Urothelium cell line (cell line): ENCODE measurements around the gene CDYL2.
"Not testable (repeated sequence)": the region's sequence is repeated elsewhere in the genome, so short reads cannot be mapped to it uniquely, and the experiment has no call there.

Source experiments
- DNase-seq: peaks from one replicate; pipeline ENCODE4 v3.0.0; 2011; ENCODE audit warnings: low spot score, mixed read lengths
- FAIRE-seq: peaks from 2 replicates; lab custom pipeline; 2011; peaks lifted over from hg19 to GRCh38; lab: Jason Lieb, UNC

The CDYL2 gene, protein sequence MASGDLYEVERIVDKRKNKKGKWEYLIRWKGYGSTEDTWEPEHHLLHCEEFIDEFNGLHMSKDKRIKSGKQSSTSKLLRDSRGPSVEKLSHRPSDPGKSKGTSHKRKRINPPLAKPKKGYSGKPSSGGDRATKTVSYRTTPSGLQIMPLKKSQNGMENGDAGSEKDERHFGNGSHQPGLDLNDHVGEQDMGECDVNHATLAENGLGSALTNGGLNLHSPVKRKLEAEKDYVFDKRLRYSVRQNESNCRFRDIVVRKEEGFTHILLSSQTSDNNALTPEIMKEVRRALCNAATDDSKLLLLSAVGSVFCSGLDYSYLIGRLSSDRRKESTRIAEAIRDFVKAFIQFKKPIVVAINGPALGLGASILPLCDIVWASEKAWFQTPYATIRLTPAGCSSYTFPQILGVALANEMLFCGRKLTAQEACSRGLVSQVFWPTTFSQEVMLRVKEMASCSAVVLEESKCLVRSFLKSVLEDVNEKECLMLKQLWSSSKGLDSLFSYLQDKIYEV

DNA sequence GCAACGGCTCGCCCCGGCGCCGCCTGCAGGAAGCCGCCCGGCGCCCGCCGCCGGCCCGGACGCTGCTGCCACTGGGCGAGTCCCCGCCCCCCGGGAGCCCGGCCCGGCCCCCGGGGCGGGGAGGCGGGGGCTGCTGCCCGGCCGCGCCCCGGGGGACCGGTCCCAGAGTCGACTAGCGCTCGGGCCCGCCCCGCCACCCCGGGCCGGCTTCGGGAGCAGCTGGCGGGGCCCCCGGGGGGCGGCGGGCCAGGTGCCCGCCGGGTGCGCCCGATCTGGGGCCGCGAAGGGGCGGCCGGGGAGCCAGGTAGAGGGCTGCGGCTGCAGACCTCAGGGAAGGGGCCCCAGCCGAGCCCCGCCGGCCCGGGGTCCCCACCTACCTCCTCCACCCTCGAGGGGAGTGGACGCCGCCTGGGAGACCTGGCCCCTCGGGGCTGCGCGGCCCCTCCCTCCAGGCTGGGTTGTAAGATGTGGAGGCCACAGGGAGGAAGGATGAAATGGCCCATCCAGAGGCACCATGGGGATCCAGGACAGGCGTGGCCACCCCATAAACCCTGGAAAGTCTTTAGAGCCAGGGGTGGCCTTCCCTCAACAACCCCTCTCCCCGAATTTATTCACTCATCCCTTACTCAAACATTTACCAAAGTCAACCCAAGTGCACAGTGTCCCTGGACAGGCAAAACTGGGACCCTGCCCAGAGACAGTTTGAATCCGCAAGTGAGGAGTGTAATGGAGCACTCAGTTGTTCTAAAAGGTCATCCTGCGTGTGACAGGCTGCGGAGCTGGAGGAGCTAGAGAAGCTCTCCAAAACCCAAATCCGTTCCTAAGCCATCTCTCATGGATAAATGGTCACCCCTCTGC, at the start of gene CDYL2:
Gene CDYL2, minus strand, starts transcription at position 73 of the 858 bp plus-strand sequence. CDS start 425 bp downstream, outside the sequence.
- DNase-seq (peak; percentile 88), FAIRE-seq (no peak)

DNA sequence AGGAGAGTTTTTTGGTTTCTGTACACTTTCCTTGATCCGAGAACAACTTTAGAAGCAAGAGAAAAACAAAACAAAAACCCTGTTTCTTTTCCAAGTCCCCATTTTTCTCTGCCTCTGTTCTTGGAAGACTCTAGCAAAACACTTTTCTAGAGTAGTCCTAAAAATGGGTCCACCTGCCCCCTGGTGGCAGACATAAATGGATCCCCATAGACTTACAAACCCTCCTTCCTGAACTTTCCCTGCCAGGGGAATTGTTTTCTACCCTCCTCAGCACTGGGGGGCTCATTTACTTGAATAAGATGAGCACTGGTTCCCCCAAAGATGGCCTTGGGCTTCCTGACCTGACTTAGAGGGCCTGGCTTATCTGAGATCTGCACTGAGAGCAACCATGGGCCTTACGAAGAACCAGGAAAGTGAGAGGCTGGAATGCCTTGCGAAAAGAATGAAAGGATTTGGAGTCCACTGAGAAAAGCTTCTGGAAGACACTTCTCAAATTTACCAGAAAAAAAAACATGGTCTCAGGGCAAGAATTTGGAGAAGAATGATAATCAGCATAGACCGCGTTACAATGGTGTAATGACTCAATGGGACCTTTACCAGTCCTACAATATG, 48.0 kb upstream of the CDYL2 start:
- no peak for FAIRE-seq

DNA sequence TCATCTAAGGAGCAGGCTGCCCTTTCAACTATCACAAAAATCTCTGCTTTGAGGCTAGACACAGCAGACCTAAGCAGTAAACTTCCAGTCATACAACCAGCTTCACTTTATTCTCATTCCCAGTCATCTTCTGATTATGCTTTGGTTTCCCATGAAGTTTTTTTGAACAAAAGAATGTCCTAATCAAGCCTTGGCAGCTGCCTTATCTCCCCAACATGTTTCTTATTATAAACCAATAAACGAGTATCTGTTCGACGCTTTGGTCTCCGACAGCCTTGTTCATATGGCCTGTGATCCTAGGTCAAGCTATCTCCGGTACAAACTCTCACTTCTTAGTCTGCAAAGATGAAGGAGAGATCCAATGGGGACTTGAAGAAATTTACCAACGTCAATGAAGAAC, 47.4 kb upstream of the CDYL2 start:
- FAIRE-seq (no peak), DNase-seq (no peak)

More for the DNA sequence above, 48.0 kb upstream of the CDYL2 start:
- peak; percentile 16 for DNase-seq

DNA sequence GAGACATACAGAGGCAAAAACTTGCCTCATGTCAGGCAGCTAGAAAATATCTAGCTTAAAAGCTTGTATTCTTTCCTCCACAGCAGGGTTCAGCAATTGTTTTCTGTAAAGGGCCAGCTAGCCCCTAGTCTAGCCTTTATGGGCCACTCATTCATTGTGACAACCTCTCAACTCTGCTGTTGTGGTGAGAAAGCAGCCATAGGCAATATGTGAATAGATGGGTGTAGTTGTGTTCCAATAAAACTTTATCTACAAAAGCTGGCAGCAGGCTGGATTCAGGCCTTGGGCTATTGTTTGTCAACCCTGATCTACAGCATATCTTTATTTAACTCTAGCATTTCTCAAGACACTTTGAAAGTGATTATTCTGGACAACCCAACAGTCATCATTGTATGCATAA, 46.4 kb upstream of the CDYL2 start:
- FAIRE-seq, result no peak
- no peak for DNase-seq

DNA sequence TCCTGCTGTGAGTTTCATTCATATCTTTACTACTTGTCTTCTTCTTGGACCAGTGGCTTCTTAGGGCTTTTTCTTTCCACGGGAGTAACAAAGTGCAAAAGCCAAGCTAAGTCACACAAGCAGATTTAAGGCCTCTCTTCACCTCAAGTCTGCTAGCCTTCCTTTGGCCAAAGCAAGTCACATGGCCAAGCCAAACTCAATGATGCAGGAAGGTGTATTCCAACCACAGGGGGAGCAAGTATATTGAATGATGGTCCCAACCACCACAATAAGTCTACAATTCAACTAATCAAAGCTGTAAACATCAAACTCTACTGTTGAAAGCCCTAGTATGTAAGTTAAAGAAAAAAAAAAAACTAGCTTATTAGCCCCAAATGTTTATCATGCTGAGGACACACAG, 44.5 kb upstream of the CDYL2 start:
- no peak for FAIRE-seq

DNA sequence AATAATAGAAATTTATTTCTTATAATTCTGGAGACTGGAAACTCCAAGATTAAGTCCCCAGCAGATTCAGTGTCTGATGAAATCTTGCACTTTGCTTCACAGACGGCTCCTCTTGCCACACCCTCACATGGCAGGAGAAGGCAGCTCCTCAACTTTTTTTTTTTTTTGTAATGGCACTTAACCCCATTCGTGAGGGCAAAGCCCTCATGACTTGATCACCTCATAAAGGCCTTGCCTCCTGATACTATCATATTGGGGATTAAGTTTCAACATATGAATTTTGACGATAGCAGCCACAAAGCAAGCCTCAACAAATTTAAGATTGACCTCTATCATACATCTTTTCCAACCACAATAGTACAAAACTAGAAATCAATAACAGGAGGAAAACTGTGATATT, 42.3 kb upstream of the CDYL2 start:
- no peak for FAIRE-seq
- no peak for DNase-seq

More for the DNA sequence above, 44.5 kb upstream of the CDYL2 start:
- no peak for DNase-seq

DNA sequence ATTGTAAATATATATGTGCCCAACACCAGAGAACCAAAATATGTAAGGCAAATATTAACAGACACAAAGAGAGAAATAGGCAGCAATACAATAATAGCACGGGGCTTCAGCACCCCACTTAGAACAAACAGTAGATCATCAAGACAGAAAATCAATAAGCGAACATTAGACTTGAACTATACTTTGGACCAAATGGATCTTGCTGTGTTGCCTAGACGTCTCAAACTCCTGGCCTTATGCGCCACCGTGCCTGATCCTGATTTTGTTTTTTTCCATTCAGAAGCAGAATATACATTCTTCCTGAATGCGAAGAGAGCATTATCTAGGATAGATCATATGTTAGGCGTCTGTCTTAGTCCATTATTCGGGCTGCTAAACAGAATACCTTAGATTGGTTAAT, 41.9 kb upstream of the CDYL2 start:
- FAIRE-seq, result no peak
- DNase-seq, result no peak

DNA sequence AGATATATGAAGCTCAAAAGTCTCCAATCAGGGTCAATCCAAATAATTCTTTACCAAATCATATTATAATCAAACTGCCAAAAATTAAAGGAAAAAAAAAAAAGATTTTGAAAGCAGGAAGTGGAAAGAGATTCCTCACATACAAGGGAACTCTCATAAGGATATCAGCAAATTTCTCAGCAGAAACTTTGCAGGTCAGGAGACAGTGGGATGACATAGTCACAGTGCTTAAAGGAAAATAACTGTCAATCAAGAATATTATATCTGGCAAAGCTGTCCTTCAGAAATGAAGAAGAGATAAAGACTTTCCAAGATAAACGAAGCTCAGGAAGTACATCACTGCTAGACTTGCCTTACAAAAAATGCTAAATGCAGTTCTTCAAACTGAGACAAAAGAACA, 40.0 kb upstream of the CDYL2 start:
- no peak for FAIRE-seq
- no peak for DNase-seq

DNA sequence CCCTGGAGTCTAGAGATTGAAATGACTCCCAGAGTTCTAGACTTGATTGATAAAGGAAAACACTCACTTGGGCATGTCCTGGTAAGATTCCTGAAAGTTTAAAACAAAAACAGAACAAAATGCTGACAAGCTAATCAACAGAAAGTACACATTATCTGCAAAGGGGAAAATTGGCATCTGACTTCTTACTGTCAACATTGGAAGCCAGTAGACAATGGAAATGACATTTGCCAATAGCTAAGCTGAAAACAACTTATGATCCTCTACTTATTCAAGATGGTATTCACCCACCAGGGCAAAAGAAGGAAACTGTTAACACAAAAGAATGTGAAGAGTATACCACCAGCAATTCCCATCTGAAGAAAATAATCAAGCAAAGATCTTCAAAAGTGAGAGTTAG, 36.8 kb upstream of the CDYL2 start:
- DNase-seq (no peak), FAIRE-seq (no peak)

DNA sequence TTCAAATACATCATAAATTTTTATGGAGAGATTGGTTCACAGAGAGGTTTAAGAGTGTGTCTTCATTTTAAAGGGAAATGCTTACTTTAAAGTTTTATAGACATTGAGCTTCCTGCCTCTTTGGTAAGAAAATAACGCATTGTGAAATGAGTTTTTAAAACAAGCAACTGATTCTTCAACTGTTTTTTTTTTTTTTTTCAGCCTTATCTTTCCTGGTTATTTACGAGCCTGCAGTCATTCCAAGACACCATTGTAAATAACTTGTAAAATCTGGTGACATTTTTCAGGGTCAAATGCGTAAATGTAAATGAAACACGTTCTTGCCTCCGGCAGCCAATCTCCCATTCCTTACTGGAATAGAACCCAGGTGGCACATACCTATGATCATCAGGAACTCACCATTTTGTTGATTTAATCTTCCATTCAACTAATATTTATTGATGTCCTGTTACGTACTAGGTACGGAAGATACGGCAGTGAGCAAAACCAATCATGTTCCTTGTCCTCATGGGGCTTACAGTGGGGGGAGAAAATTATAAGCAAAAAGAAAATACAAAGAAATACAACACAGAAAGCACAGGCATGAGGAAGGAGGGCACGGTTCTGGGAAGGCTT, 33.2 kb upstream of the CDYL2 start:
- no peak for DNase-seq
- no peak for FAIRE-seq

DNA sequence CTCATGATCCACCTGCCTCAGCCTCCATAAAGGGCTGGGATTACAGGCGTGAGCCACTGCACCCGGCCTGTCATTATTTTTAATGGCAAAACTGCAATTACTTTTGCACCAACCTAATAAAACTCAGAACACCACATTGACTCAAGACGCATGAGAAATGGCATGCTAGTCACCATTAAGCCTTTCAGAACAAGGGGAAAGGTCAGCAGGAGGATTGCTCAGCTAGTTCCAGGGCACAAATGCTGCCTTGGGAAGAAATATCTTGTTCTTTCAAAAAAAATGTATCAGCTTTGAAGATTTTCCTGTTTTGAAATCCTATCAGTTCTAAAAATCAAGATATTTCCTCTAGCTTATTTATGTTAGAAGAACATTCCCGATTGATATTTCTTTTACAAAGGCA, 32.4 kb upstream of the CDYL2 start:
- no peak for FAIRE-seq
- no peak for DNase-seq

DNA sequence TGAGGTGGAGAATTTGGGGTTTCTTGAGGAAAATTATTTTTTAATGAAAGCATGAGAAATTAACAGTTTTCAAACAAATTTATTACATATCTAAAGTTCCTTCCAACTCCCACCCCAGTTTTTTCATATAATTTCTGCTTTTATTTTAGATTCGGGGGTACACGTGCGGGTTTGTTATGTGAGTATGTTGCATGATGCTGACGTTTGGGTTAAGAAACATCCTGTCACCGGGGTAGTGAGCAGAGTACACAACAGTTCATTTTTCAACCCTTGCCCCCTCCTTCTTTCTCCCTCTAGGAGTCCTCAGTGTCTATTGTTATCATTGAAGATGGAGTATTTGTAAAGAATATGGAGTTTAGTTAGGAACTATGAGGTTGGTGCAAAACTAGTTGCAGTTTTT, 31.8 kb upstream of the CDYL2 start:
- FAIRE-seq, result no peak

DNA sequence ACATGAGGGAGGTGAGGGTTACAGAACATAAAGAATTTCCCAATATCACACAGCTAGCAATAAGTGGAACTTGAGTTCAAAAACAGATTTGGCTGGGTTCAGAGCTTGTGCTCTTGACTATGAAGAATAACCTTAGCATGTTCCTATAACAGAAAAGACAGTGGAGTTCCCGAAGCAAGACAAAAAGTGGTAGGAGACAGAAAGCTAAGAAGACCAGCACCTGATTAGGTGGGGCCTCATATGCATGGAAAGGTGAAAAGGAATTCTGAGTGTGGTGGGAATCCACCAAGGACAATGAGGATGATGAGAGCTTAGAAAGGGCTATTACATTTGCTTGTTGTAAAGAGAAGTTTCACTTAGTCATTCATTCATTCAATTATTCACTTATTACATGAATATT, 26.6 kb upstream of the CDYL2 start:
- DNase-seq (no peak), FAIRE-seq (no peak)

More for the DNA sequence above, 31.8 kb upstream of the CDYL2 start:
- DNase-seq, result no peak

DNA sequence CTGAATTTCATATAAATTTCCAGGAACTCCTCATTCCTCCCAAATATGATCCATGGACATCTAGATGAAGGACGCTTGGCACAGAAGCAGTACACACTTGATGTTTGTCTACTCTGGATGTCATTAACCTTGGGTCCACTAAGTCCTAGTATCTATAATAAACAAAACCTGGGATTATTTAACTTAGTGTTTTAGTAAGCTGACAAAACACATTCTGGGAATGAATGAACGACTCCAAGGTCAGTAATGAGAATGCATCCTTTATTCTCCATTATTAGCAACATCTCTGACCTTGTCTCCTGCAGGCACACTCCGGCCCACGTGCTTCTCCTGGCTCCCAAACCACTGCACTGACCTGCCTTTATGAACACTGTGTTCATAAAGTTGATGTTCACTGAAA, 24.1 kb upstream of the CDYL2 start:
- FAIRE-seq (no peak), DNase-seq (no peak)

DNA sequence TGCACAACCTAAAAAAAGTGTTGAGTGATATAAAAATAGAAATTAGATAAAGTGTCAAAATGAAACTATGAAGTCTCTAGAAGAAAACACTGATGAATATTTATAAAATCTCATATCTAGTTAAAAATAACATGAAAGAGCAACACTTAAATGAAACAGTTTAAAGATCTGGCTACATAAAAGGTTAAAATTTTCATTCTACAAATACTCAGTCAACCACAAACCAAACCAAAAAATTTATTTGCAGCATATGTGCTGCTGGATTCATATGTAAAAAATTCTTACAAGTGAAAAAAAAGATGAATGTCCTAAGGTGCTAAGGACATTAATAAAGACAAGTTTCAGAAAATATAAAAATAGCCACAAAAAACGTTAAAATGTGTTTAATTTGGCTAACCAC, 22.6 kb upstream of the CDYL2 start:
- FAIRE-seq (no peak), DNase-seq (no peak)

DNA sequence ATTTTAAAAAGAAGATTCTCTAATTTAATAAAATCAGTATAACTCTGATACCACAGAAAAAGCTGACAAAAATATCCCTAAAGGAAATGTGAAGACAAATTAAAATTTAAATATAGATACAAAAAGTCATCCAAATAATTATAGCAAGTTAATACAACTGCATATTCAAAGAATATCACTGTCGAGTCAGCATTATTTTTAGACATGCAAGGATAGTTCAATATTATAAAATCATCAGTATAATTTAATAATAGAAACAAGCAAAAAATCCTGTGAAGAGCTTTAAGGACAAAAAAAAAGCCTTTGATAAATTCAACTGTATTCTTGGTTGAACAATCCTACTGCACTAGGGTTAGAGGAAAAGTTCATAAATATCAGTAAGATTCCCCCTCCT, 21.0 kb upstream of the CDYL2 start:
- no peak for DNase-seq
- no peak for FAIRE-seq

DNA sequence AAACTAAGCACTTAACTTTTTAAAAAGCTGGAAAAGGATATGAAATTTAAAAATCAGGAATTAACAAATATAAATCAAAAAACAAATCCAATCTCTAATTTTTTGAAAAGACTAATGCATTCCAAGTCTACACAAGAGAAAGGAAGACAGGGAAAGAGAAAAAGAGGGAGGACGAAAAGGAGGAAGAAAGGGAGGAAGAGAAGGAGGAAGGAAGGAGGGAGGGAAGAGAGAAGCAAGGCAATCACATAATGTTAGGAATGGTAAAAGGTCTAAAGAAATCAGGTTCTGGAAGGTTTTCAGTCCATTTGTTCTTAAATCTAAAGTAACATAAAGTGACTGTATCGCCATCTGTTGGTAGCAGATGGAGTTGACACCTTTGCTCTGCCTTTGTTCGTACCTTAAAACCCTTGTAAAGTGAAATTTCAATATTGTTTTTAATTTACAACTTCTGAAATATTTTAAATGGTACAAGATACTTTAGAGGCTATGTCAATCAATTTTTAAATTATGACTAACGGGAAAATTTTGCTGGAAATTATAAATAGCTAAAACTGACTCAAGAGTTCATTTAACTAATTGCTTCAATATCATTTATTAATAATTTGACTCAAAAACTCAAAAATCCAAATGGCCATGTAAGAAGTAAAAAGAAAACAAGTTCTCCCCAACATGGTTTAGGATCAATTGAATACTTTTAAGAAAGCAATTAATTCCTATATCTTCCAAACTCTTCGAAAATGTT, 20.4 kb upstream of the CDYL2 start:
- peak; percentile 5 for FAIRE-seq
- DNase-seq, result peak; percentile 29

DNA sequence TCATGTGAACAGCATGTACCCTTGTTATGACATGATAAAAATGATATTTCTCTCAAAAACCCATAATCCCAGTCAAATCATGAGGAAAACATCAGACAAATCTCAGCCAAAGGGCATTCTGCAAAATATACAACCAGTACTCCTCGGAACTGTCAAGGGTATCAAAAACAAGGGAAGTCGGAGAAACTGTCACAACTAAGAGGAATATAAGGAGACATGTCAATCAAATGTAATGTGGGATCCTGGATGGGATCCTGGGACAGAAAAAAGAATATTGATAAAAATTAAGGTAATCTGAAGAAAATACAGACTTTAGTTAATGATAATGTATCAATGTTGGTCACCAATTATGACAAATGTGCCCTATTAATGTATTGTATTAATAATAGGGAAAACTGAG, 15.6 kb upstream of the CDYL2 start:
- DNase-seq (no peak), FAIRE-seq (no peak)

DNA sequence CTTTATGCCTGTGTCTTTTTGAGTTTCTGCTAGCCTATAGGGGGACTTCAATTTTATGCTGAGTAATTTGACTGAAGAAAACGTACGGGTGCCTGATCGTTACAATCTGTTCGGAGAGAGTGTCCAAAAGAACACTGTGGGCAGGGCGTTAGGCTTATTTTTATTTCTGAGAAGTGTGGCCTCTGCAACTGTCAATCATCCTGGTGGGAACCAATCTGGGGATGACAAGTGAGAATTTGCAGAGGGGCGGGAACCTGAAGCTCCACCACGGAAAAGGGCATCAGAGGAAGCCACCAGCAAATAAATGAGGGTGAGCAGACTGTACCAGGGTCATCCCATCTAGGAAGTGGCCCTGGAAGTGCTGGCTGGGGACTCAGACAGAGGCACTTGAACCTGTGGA, 12.0 kb upstream of the CDYL2 start:
- FAIRE-seq (no peak), DNase-seq (no peak)

DNA sequence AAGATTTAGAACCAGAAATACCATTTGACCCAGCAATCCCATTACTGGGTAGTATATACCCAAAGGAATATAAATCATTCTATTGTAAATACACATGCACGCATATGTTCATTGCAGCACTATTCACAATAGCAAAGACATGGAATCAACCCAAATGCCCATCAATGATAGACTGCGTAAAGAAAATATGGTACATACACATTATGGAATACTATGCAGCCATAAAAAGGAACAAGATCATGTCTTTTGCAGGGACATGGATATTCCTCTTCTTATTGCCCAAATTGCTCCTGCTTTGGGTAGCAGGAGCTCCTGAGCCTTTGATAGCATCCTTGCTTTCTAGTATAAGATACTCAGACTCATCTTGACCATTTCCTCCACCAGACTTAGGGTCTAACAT, 10.9 kb upstream of the CDYL2 start:
- FAIRE-seq, DNase-seq: not testable (repeated sequence)
